Stomach (tissue), 19 donors: ENCODE results near the gene NCAN. TPM values are rescaled to one million over a fixed set of nuclear protein-coding genes. Genes with fewer than 3 reads are reported as not detected.

ENCODE experiments used
- DNase-seq, 2 donors: peaks; one replicate each; pipeline versions ENCODE4 v3.0.0 to v3.0.0-alpha.2; 2013 to 2019
- H3K27ac ChIP-seq, 5 donors: fragments of 200-600 bp in 4 of 5; sonication (generic) in 4 of 5; one replicate each; pipeline ENCODE4 v1.5.1; 2013 to 2019; ENCODE audit warnings: mild to moderate bottlenecking in 1 of 5, moderate library complexity in 1 of 5
- H3K27me3 ChIP-seq, 3 donors: fragments of 200-600 bp; sonication (generic); one replicate each; pipeline ENCODE4 v1.5.1; 2017 to 2019; ENCODE audit warnings: mixed run types in 1 of 3
- H3K36me3 ChIP-seq, 4 donors: fragments of 200-600 bp; sonication (generic); 1 replicate in 3 of 4; 2 replicates in 1 of 4; pipeline ENCODE4 v1.5.1; 2016 to 2019
- H3K4me1 ChIP-seq, 4 donors: fragments of 200-600 bp; sonication (generic); one replicate each; pipeline ENCODE4 v1.5.1; 2016 to 2019
- H3K4me3 ChIP-seq, 4 donors: fragments of 200-600 bp; sonication (generic) in 3 of 4; one replicate each; pipeline ENCODE4 v1.5.1; 2016 to 2019; ENCODE audit warnings: mild to moderate bottlenecking in 1 of 4
- H3K9me3 ChIP-seq, 4 donors: fragments of 200-600 bp; sonication (generic); one replicate each; pipeline ENCODE4 v1.5.1; 2016 to 2019
- EP300 ChIP-seq: sonication (generic); formaldehyde crosslinking; IDR thresholded peaks from one replicate; pipeline ENCODE4 v1.6.1; 2017; ENCODE audit warnings: antibody characterized with exemption
- POLR2A ChIP-seq, 4 donors: fragments of 450-650 bp; IDR thresholded peaks; one replicate each; pipeline ENCODE4 v1.6.1; 2016; ENCODE audit warnings: antibody characterized with exemption in 4 of 4, control low read depth in 2 of 4, mild to moderate bottlenecking in 1 of 4, moderate library complexity in 1 of 4
- POLR2AphosphoS5 ChIP-seq, 3 donors: sonication (generic); formaldehyde crosslinking; IDR thresholded peaks; one replicate each; pipeline ENCODE4 v1.6.1; 2016; ENCODE audit warnings: antibody characterized with exemption in 3 of 3
- WGBS, 5 donors: extraction: QIAGEN DNeasy Blood & Tissue Kit in 3 of 5; methylation state at CpG; one replicate each; pipeline versions ENCODE4 v1.1.5 to v1.1.7; 2013 to 2018; 5-methylcytosine and 5-hydroxymethylcytosine counted together
- intact Hi-C: fragments of 100-400 bp; cut with DNase I; formaldehyde crosslinking; loops from one replicate; pipeline ENCODE4 v1.15.1; 2023; ENCODE audit warnings: low total_unique reads
- long read RNA-seq, 10 donors: transcript quantifications; one replicate each; lab custom pipeline, GENCODE V29; 2026
- polyA plus RNA-seq, 3 donors: library from polyadenylated mRNA; stranded (reverse); fragments of 200-250 nt; gene quantifications; one replicate each; pipeline ENCODE4 v1.2.3, GENCODE V29; 2013
- total RNA-seq, 5 donors: library from RNA; depleted of rRNA; stranded (reverse); fragments of >200 nt; gene quantifications; one replicate each; pipeline versions ENCODE4 v1.1.0 to v1.2.3, GENCODE V29; 2014 to 2016
- TF ChIP-seq, protein P1 (sequence below), 7 experiments: fragments of 450-650 bp in 4 of 7; fragments of 200-600 bp in 3 of 7; sonication (generic) in 3 of 7; IDR thresholded peaks; one replicate each; pipeline ENCODE4 v1.5.1; 2016 to 2019; ENCODE audit warnings: antibody characterized with exemption in 7 of 7, control low read depth in 2 of 7, mild to moderate bottlenecking in 1 of 7
- donor health status: healthy with polysubstance abuse.
- donor health status: Bipolar disorder and iron deficiency.
- donor health status: healthy.

NCAN gene
- total RNA-seq, result 1 to 10 TPM in 1 of 5 donors, not detected in 4; 1.7 TPM
- polyA plus RNA-seq, result under 1 TPM in 2 of 3 donors, not detected in 1; 0.05 to 0.06 TPM
- long read RNA-seq, donor 1, result 0 reads
- long read RNA-seq, donor 2, result 0 reads
- long read RNA-seq, donor 3, result 0 reads
- long read RNA-seq, donor 4, result 0 reads
- long read RNA-seq, donor 5, result 0 reads
- long read RNA-seq, donor 6, result 0 reads
- long read RNA-seq, donor 7, result 0 reads
- long read RNA-seq, donor 8, result 0 reads
- long read RNA-seq, donor 9, result 0 reads
- long read RNA-seq, donor 10, result 0 reads

DNA sequence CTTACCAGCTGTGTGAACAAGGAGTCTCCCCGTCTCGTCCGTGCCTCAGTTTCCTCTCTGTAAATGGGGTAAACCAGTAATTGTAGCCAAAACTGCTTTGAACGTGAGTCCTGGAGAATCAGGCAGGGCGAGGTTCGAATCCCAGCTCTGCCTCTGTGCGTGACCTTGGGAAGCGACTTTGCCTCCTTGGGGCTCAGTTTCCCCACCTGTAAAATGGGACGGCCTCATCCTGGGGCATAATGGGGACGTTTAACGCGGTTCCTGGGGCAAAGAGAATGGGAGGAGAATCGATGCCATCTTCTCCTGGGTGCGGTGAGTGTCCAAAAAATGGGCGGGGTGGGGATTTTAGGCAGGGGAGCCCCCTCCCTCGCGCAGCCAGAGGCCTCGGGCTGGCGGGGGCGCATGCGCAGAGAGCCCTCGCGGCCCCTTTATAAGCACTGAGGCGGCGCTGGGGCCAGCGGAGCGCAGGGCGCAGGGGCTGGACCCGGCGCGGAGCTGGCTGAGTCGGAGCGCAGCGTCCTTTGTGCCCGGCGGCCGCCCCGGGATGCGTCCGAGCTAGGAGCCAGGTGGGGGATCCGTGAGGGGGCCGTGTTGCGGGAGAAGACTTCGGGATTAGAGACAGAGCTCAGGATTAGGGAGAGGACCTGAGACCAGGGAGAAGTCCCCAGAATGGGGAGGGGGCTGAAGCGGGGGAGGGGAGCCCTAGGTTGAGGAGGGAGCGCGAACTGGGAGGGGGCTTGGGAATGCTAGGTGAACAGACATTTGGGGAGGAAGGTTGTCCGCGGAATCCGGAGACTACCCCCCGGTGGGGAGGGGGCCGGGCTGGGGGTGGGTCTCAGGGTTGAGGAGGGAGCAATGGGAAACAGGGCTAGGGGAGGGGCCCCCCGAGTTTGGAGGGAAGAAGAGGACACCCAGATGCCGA lies at the start of gene NCAN:
Gene NCAN, plus strand, starts transcription at position 460 of the 922 bp plus-strand sequence. CDS start 4,996 bp downstream, outside the sequence.
- no peak for DNase-seq
- TF ChIP-seq, protein P1, sequence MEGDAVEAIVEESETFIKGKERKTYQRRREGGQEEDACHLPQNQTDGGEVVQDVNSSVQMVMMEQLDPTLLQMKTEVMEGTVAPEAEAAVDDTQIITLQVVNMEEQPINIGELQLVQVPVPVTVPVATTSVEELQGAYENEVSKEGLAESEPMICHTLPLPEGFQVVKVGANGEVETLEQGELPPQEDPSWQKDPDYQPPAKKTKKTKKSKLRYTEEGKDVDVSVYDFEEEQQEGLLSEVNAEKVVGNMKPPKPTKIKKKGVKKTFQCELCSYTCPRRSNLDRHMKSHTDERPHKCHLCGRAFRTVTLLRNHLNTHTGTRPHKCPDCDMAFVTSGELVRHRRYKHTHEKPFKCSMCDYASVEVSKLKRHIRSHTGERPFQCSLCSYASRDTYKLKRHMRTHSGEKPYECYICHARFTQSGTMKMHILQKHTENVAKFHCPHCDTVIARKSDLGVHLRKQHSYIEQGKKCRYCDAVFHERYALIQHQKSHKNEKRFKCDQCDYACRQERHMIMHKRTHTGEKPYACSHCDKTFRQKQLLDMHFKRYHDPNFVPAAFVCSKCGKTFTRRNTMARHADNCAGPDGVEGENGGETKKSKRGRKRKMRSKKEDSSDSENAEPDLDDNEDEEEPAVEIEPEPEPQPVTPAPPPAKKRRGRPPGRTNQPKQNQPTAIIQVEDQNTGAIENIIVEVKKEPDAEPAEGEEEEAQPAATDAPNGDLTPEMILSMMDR (IDR thresholded peaks at IDR 0.05), result no peak
- TF ChIP-seq EP300, result no peak
- TF ChIP-seq POLR2AphosphoS5 (IDR thresholded peaks at IDR 0.05), result no peak
- TF ChIP-seq POLR2A (IDR thresholded peaks at IDR 0.05), result no peak
- intact Hi-C loops, result no loop called here
- Histone ChIP-seq H3K4me1 (peaks cover 0 to 4% (median 2%) of the 10 kb centered on the region in 4 donors), H3K27ac (no peak within 1 kb of the TSS), H3K27me3 (peaks cover 12 to 99% (median 57%) of the 10 kb centered on the region in 3 donors), H3K4me3 (no peak within 1 kb of the TSS), H3K9me3 (no peaks in the 10 kb centered on the region), H3K36me3 (no peaks in the 10 kb centered on the region)
- 9 to 14% (median 10%) methylated on average over 26 to 54 of the region's 54 CpGs for WGBS, 5 donors

DNA sequence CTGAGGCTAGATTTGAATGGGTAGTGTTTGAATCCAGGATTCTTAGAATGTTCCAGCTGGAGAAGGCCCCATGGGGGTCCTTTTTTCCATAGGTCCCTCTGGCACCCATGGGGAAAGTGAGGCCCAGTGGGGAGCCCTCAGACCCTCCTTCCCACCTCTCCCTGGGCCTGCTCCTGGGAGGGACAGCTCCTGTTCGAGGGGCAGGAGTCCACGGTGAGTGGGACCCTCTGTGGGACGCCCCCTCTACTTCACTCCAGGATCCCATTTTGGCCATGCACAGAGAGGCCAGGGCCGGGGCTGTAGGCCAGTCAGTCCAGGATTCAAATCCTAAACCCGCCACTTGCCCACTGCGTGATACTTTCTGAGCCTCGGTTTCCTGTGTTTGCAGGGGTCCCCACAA lies 49.3 kb upstream of the NCAN start:
- H3K4me3 ChIP-seq, result no peak overlapping the region
- H3K4me1 ChIP-seq, result no peaks in the 10 kb centered on the region
- H3K27me3 ChIP-seq, result no peaks in the 10 kb centered on the region
- 84 to 94% (median 93%) methylated on average over 7 of the region's 7 CpGs for WGBS, 5 donors
- no peaks in the 10 kb centered on the region for H3K9me3 ChIP-seq
- TF ChIP-seq POLR2A (IDR thresholded peaks at IDR 0.05), result no peak
- TF ChIP-seq EP300, result no peak
- TF ChIP-seq, protein P1 (IDR thresholded peaks at IDR 0.05), result no peak
- TF ChIP-seq POLR2AphosphoS5 (IDR thresholded peaks at IDR 0.05), result no peak
- no peak for DNase-seq
- no peak overlapping the region for H3K27ac ChIP-seq
- peaks cover 0 to 4% (median 0%) of the 10 kb centered on the region in 4 donors for H3K36me3 ChIP-seq
- intact Hi-C loops, result no loop called here

DNA sequence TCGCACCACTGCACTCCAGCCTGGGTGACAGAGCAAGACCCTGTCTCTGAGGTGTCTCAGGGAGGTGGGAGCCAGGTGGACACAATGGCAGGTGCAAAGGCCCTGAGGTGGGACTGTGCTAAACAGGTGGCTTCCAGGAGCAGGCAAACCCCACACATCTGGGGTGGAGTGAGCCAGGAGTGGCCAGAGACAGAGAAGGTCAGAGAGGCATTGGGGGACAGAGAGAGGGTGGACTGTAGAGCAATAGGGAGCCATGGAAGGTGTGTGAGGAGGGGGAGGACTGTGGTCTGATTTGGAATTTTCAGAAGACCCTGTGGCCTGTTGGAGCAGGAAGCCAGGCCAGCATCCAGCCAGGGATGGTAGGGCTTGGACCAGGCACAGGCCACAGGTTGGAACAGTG lies 46.4 kb upstream of the NCAN start:
- intact Hi-C loops, result no loop called here
- Histone ChIP-seq H3K4me1 (peaks cover 7 to 9% (median 7%) of the 10 kb centered on the region in 4 donors), H3K36me3 (peaks cover 0 to 4% (median 0%) of the 10 kb centered on the region in 4 donors), H3K9me3 (no peaks in the 10 kb centered on the region), H3K4me3 (no peak overlapping the region), H3K27ac (no peak overlapping the region), H3K27me3 (peaks cover 0 to 6% (median 0%) of the 10 kb centered on the region in 3 donors)
- DNase-seq, result no peak
- TF ChIP-seq, protein P1 (IDR thresholded peaks at IDR 0.05), result no peak
- TF ChIP-seq POLR2A (IDR thresholded peaks at IDR 0.05), result no peak
- TF ChIP-seq EP300, result no peak
- TF ChIP-seq POLR2AphosphoS5 (IDR thresholded peaks at IDR 0.05), result no peak
- WGBS, 5 donors, result 88 to 100% (median 95%) methylated on average over 1 of the region's 1 CpG

DNA sequence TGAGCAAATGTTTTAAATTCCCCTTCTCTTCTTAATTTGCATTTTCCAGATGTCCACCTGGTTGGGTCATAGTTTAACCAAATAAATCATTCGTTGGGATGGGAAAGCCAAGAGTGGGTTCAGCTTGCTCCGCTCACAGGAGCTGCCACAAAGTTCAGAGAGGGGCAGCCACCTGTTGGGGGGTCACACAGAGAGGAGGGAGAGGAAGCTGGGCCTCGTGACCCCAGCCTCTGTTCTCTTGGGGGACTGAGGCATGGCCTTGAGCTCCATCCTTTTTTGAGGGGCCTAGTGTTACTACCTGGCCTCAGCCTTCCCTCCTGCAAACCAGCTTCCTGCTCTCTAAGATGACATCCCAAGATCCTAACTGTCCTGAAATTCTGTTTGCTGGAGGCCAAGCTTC lies 44.1 kb upstream of the NCAN start:
- no peak for DNase-seq
- intact Hi-C loops, result no loop called here
- Histone ChIP-seq H3K36me3 (peaks cover 0 to 4% (median 0%) of the 10 kb centered on the region in 4 donors), H3K4me1 (peaks cover 8 to 20% (median 14%) of the 10 kb centered on the region in 4 donors), H3K4me3 (no peak overlapping the region), H3K27me3 (peaks cover 0 to 7% (median 0%) of the 10 kb centered on the region in 3 donors), H3K27ac (no peak overlapping the region), H3K9me3 (no peaks in the 10 kb centered on the region)
- TF ChIP-seq, protein P1 (IDR thresholded peaks at IDR 0.05), result no peak
- TF ChIP-seq EP300 (no peak), POLR2AphosphoS5 (IDR thresholded peaks at IDR 0.05) (no peak), POLR2A (IDR thresholded peaks at IDR 0.05) (no peak)
- 74 to 86% (median 79%) methylated on average over 3 of the region's 3 CpGs for WGBS, 5 donors
